ENCODE measurements around the gene HRH1. TPM values are rescaled to one million over a fixed set of nuclear protein-coding genes. Genes with fewer than 3 reads are reported as not detected.
A peak's percentile ranks its signal among the peaks of the same experiment; 100 is the strongest.
"Not testable (repeated sequence)": the region's sequence is repeated elsewhere in the genome, so short reads cannot be mapped to it uniquely, and the experiment has no call there.

HRH1 gene
- total RNA-seq, 2 donors from 2014 or later: 17.7 to 48.3 TPM

GRCh38 chr3:11212299-11212608 lies 58.0 kb downstream of the HRH1 start:
- DNase-seq (ENCODE audit: low spot score) (no peak), ATAC-seq (ENCODE audit: insufficient number of reproducible peaks, low FRiP score, low read depth) (peak; percentile 47)
- TF ChIP-seq CTCF (IDR thresholded peaks at IDR 0.05): no peak
- Histone ChIP-seq H3K9me3 (no peaks in the 10 kb centered on the region), H3K27ac (peak overlapping the region; percentile 80 to 94), H3K36me3 (no peaks in the 10 kb centered on the region), H3K4me3 (peak overlapping the region; percentile 47), H3K27me3 (replicated peaks; ENCODE audit: insufficient read depth) (no peaks in the 10 kb centered on the region), H3K4me1 (ENCODE audit: control insufficient read depth in 1 of 2, low read depth in 2 of 2) (peaks cover 25 to 66% of the 10 kb centered on the region in 2 donors)

GRCh38 chr3:11212784-11213183 lies 58.5 kb downstream of the HRH1 start:
- no peak overlapping the region for H3K4me3 ChIP-seq
- ATAC-seq (ENCODE audit: insufficient number of reproducible peaks, low FRiP score, low read depth): no peak
- no peak for TF ChIP-seq CTCF (IDR thresholded peaks at IDR 0.05)
- no peaks in the 10 kb centered on the region for H3K27me3 ChIP-seq (replicated peaks; ENCODE audit: insufficient read depth)
- H3K9me3 ChIP-seq: no peaks in the 10 kb centered on the region
- H3K4me1 ChIP-seq (ENCODE audit: control insufficient read depth in 1 of 2, low read depth in 2 of 2): peaks cover 21 to 61% of the 10 kb centered on the region in 2 donors
- H3K27ac ChIP-seq: peak overlapping the region; percentile 80 to 94
- H3K36me3 ChIP-seq: no peaks in the 10 kb centered on the region
- no peak for DNase-seq (ENCODE audit: low spot score)

- Histone ChIP-seq H3K36me3 (no peaks in the 10 kb centered on the region), H3K27ac (peak overlapping the region; percentile 24 to 94), H3K4me1 (ENCODE audit: control insufficient read depth in 1 of 2, low read depth in 2 of 2) (peaks cover 21 to 52% of the 10 kb centered on the region in 2 donors), H3K9me3 (no peaks in the 10 kb centered on the region), H3K27me3 (replicated peaks; ENCODE audit: insufficient read depth) (no peaks in the 10 kb centered on the region), H3K4me3 (no peak overlapping the region)
- no peak for TF ChIP-seq CTCF (IDR thresholded peaks at IDR 0.05)
- no peak for ATAC-seq (ENCODE audit: insufficient number of reproducible peaks, low FRiP score, low read depth)
- no peak for DNase-seq (ENCODE audit: low spot score)
Measured at GRCh38 chr3:11213810-11214450, 59.6 kb downstream of the HRH1 start.

GRCh38 chr3:11214451-11214978 lies 60.2 kb downstream of the HRH1 start:
- ATAC-seq (ENCODE audit: insufficient number of reproducible peaks, low FRiP score, low read depth) (no peak), DNase-seq (ENCODE audit: low spot score) (no peak)
- no peaks in the 10 kb centered on the region for H3K36me3 ChIP-seq
- peaks cover 21 to 48% of the 10 kb centered on the region in 2 donors for H3K4me1 ChIP-seq (ENCODE audit: control insufficient read depth in 1 of 2, low read depth in 2 of 2)
- H3K9me3 ChIP-seq: no peaks in the 10 kb centered on the region
- TF ChIP-seq CTCF (IDR thresholded peaks at IDR 0.05): no peak
- no peaks in the 10 kb centered on the region for H3K27me3 ChIP-seq (replicated peaks; ENCODE audit: insufficient read depth)
- no peak overlapping the region for H3K4me3 ChIP-seq
- H3K27ac ChIP-seq: peak overlapping the region in 1 of 2 donors; percentile 94

GRCh38 chr3:11217370-11217769 lies 63.1 kb downstream of the HRH1 start:
- H3K4me1 ChIP-seq (ENCODE audit: control insufficient read depth in 1 of 2, low read depth in 2 of 2): peaks cover 11 to 21% of the 10 kb centered on the region in 2 donors
- not testable (repeated sequence) for ATAC-seq (ENCODE audit: insufficient number of reproducible peaks, low FRiP score, low read depth); H3K27me3 ChIP-seq (replicated peaks; ENCODE audit: insufficient read depth); H3K9me3 ChIP-seq; H3K36me3 ChIP-seq; H3K4me3 ChIP-seq; H3K27ac ChIP-seq; DNase-seq (ENCODE audit: low spot score)

GRCh38 chr3:11220230-11220629 lies 65.9 kb downstream of the HRH1 start:
- no peaks in the 10 kb centered on the region for H3K36me3 ChIP-seq
- no peak for TF ChIP-seq CTCF (IDR thresholded peaks at IDR 0.05)
- ATAC-seq (ENCODE audit: insufficient number of reproducible peaks, low FRiP score, low read depth) (no peak), DNase-seq (ENCODE audit: low spot score) (no peak)
- no peaks in the 10 kb centered on the region for H3K27me3 ChIP-seq (replicated peaks; ENCODE audit: insufficient read depth)
- peaks cover 6 to 7% of the 10 kb centered on the region in 2 donors for H3K4me1 ChIP-seq (ENCODE audit: control insufficient read depth in 1 of 2, low read depth in 2 of 2)
- H3K27ac ChIP-seq: no peak overlapping the region
- H3K9me3 ChIP-seq: no peaks in the 10 kb centered on the region
- H3K4me3 ChIP-seq: no peak overlapping the region

Measured in thoracic aorta (tissue), 2 donors.